K562 (cell line): Measurements from ENCODE around the gene CCDC47. TPM values are rescaled to one million over a fixed set of nuclear protein-coding genes. Genes with fewer than 3 reads are reported as not detected.

Experiments
- ATAC-seq: fragments of 200-7000 bp; cut with Tn5 transposase; 3 replicates; pipeline ENCODE4 v1.9.1; 2020; ENCODE audit warnings: moderate library complexity
- BruUV-seq: library from RNA; stranded (reverse); fragments of 400-500 nt; replicated peaks from 2 replicates; lab custom pipeline; 2021; lab: Mats Ljungman, UMichigan
- CTCF ChIA-PET: fragments of 300-600 bp; formaldehyde crosslinking; extraction: SDS; loops from one replicate; lab custom pipeline; 2021; ENCODE audit warnings: low intra/inter-chr PET ratio; lab: Yijun Ruan, JAX
- POLR2A ChIA-PET: fragments of 300-600, 350-650 bp; sonication (Branson Sonifier 250); formaldehyde crosslinking; extraction: SDS; loops from one replicate; lab custom pipeline; 2021; ENCODE audit warnings: antibody characterized with exemption, inconsistent platforms; lab: Yijun Ruan, JAX
- DNase-seq, 4 experiments: peaks; one replicate each; pipeline versions ENCODE4 v3.0.0 to v3.0.0-alpha.2; 2011 to 2018; ENCODE audit warnings: low spot score in 3 of 4, mixed read lengths in 3 of 4; ENCODE audit errors: extremely low read depth in 1 of 4
- FAIRE-seq: peaks from 2 replicates; lab custom pipeline; 2011; peaks lifted over from hg19 to GRCh38; lab: Jason Lieb, UNC
- H2AFZ ChIP-seq: 2 replicates; pipeline ENCODE4 v1.6.0; 2011; ENCODE audit warnings: low read depth, low read length, control low read depth, inconsistent platforms
- H3K27ac ChIP-seq: fragments of 200-600 bp; 3 replicates; pipeline ENCODE4 v1.8.0; 2011; ENCODE audit warnings: low read depth, mild to moderate bottlenecking, control low read depth, inconsistent platforms, low read length, moderate library complexity, mixed read lengths; ENCODE audit errors: extremely low read depth
- H3K27me3 ChIP-seq, 2 experiments: fragments of 300-600 bp in 1 of 2; 2 replicates in 1 of 2; 3 replicates in 1 of 2; pipeline versions ENCODE4 v1.6.0 to v1.8.0; 2011; ENCODE audit warnings: inconsistent platforms in 2 of 2, low read length in 2 of 2, mild to moderate bottlenecking in 1 of 2, mixed read lengths in 1 of 2, moderate library complexity in 1 of 2; ENCODE audit not compliant: control insufficient read depth in 2 of 2, insufficient read depth in 2 of 2
- H3K36me3 ChIP-seq: fragments of 300-600 bp; 3 replicates; pipeline ENCODE4 v1.8.0; 2011; ENCODE audit warnings: mild to moderate bottlenecking, low read length, inconsistent platforms; ENCODE audit not compliant: control insufficient read depth, insufficient read depth
- H3K4me1 ChIP-seq, 2 experiments: fragments of 200-600 bp in 1 of 2; replicated peaks in 1 of 2; 2 replicates in 1 of 2; 3 replicates in 1 of 2; pipeline versions ENCODE4 v1.5.1 to v1.8.0; 2011; ENCODE audit warnings: inconsistent platforms in 2 of 2, low read length in 2 of 2, mild to moderate bottlenecking in 1 of 2, mixed read lengths in 1 of 2, moderate library complexity in 1 of 2; ENCODE audit not compliant: control insufficient read depth in 2 of 2, insufficient read depth in 2 of 2
- H3K4me2 ChIP-seq: 2 replicates; pipeline ENCODE4 v1.6.1; 2011; ENCODE audit warnings: low read length, control low read depth, inconsistent platforms, mixed read lengths; ENCODE audit not compliant: insufficient read depth
- H3K4me3 ChIP-seq: fragments of 200-600 bp; sonication (generic), shearing (Covaris generic); 2 replicates; pipeline ENCODE4 v1.5.1; 2016; ENCODE audit warnings: control low read depth, inconsistent platforms
- H3K79me2 ChIP-seq: fragments of 200-600 bp; 3 replicates; pipeline ENCODE4 v1.8.0; 2011; ENCODE audit warnings: low read length, inconsistent platforms; ENCODE audit not compliant: control insufficient read depth, insufficient read depth
- H3K9ac ChIP-seq, 2 experiments: 2 replicates each; pipeline versions ENCODE4 v1.6.0 to v1.6.1; 2011; ENCODE audit warnings: low read depth in 2 of 2, low read length in 2 of 2, control low read depth in 1 of 2, inconsistent platforms in 1 of 2, mild to moderate bottlenecking in 1 of 2, mixed read lengths in 1 of 2; ENCODE audit not compliant: insufficient read depth in 1 of 2
- H3K9me1 ChIP-seq: one replicate; pipeline ENCODE4 v1.6.0; 2011; ENCODE audit warnings: inconsistent platforms, mild to moderate bottlenecking, low read length, moderate library complexity; ENCODE audit not compliant: control insufficient read depth, insufficient read depth
- H3K9me3 ChIP-seq: replicated peaks from 2 replicates; pipeline ENCODE4 v1.5.1; 2011; ENCODE audit warnings: low read depth, low read length, inconsistent platforms; ENCODE audit not compliant: control insufficient read depth, insufficient read depth
- H4K20me1 ChIP-seq: replicated peaks from 2 replicates; pipeline ENCODE4 v1.6.1; 2011; ENCODE audit warnings: low read length, inconsistent platforms, mixed read lengths; ENCODE audit not compliant: control insufficient read depth, insufficient read depth
- HEY1 ChIP-seq: fragments of 250-450 bp; sonication (Bioruptor Pico); IDR thresholded peaks from 2 replicates; pipeline ENCODE4 v1.5.0; 2020; ENCODE audit warnings: mild to moderate bottlenecking, moderate library complexity, borderline replicate concordance
- JUNB ChIP-seq: fragments of 450-650 bp; formaldehyde crosslinking; conservative IDR thresholded peaks from 2 replicates; pipeline ENCODE4 v1.4.0; 2020; ENCODE audit warnings: mild to moderate bottlenecking
- LCOR ChIP-seq: sonication (generic); formaldehyde crosslinking; IDR thresholded peaks from 2 replicates; pipeline ENCODE4 v1.8.0; 2022; ENCODE audit warnings: mild to moderate bottlenecking, missing genetic modification reagents
- MCM2 ChIP-seq: fragments of 450-650 bp; IDR thresholded peaks from 2 replicates; pipeline ENCODE4 v1.6.1; 2017; ENCODE audit warnings: low read depth, mild to moderate bottlenecking
- NFE2 ChIP-seq: IDR thresholded peaks from 2 replicates; pipeline ENCODE4 v1.6.1; 2014; ENCODE audit warnings: antibody characterized with exemption, low read depth
- NFIX ChIP-seq: fragments of 250-450 bp; sonication (Bioruptor Pico); IDR thresholded peaks from 2 replicates; pipeline ENCODE4 v1.4.0; 2020; ENCODE audit warnings: low read depth, mild to moderate bottlenecking, moderate library complexity
- PURB ChIP-seq: sonication (generic); formaldehyde crosslinking; IDR thresholded peaks from 2 replicates; pipeline ENCODE4 v1.9.0; 2021; ENCODE audit warnings: low read depth, mild to moderate bottlenecking, missing genetic modification reagents
- SAFB2 ChIP-seq: fragments of 200-400 bp; formaldehyde crosslinking; IDR thresholded peaks from 2 replicates; pipeline ENCODE4 v1.6.1; 2018; ENCODE audit warnings: borderline replicate concordance, low read length, low read depth, moderate library complexity; ENCODE audit not compliant: severe bottlenecking
- SAP30 ChIP-seq: fragments of 200-600 bp; sonication (generic); IDR thresholded peaks from 2 replicates; pipeline ENCODE4 v1.6.1; 2012; ENCODE audit warnings: borderline replicate concordance, low read depth, mild to moderate bottlenecking, moderate library complexity, low read length, control low read depth, inconsistent platforms; ENCODE audit not compliant: insufficient read depth, poor library complexity, severe bottlenecking
- SRSF3 ChIP-seq: fragments of 200-400 bp; formaldehyde crosslinking; IDR thresholded peaks from 2 replicates; pipeline ENCODE4 v1.6.1; 2016; ENCODE audit warnings: mild to moderate bottlenecking, low read length, moderate library complexity; ENCODE audit not compliant: insufficient read depth
- ZNF408 ChIP-seq: fragments of 250-450 bp; sonication (Bioruptor Pico); IDR thresholded peaks from 2 replicates; pipeline ENCODE4 v1.4.0; 2020; ENCODE audit warnings: low read depth, mild to moderate bottlenecking, moderate library complexity
- WGBS: fragments of 100-300 bp; shearing (Covaris generic); methylation state at CpG from one replicate; pipeline ENCODE4 v1.1.6; 2016; ENCODE audit warnings: low coverage, mixed read lengths; ENCODE audit not compliant: insufficient coverage; ENCODE audit errors: missing lambda C conversion rate; 5-methylcytosine and 5-hydroxymethylcytosine counted together
- in situ Hi-C: fragments of 300-500 bp; cut with MboI; formaldehyde crosslinking; loops from 4 replicates; pipeline ENCODE4 v1.15.0; 2018; ENCODE audit warnings: inconsistent platforms, mixed read lengths
- intact Hi-C: fragments of 100-400 bp; cut with micrococcal nuclease; formaldehyde crosslinking; loops from 2 replicates; pipeline ENCODE4 v1.14.2; 2022
- polyA plus RNA-seq, 8 experiments: library from polyadenylated mRNA; depleted of rRNA in 4 of 8; stranded (reverse) in 5 of 8; unstranded in 3 of 8; fragments of >200 nt; fragmentation: Nextera tagmentation in 2 of 8; fragmentation: Illumina TruSeq in 1 of 8; extraction: Ambion mirVana in 2 of 8; extraction: Trizol in 1 of 8; gene quantifications; 2 replicates each; pipeline versions ENCODE4 v1.2.1 to v1.2.3, GENCODE V29; 2011 to 2014; ENCODE audit warnings: inconsistent platforms in 1 of 8, missing spikeins in 1 of 8
- total RNA-seq, 7 experiments: library from RNA; depleted of rRNA in 6 of 7; stranded (reverse); fragments of >200 nt in 6 of 7; fragmentation: Illumina TruSeq in 2 of 7; extraction: Trizol in 2 of 7; gene quantifications; 2 replicates each; pipeline versions ENCODE4 v1.2.1 to v1.2.3, GENCODE V29; 2011 to 2021; ENCODE audit warnings: low replicate concordance in 1 of 7

The CCDC47 gene
- total and polyA plus RNA-seq, 9 of the 15 experiments (the other 6 are each of a cell fraction or from before 2014, with no cell fraction given) = 15.5 to 162 (median 122) TPM

GRCh38 chr17:63768433-63768832 is 5.0 kb downstream of the CCDC47 start:
- Histone ChIP-seq H3K36me3 (peaks cover 70% of the 10 kb centered on the region), H3K9me1 (no peaks in the 10 kb centered on the region), H3K4me1 (peaks cover 9 to 15% of the 10 kb centered on the region in 2 experiments), H3K9ac (0 out of 4 replicates have a peak overlapping the region, but pooled peaks of 1 of the 2 experiments have one; percentile 37), H2AFZ (no peak overlapping the region), H3K4me2 (no peak overlapping the region), H3K79me2 (peaks cover 94% of the 10 kb centered on the region), H3K9me3 (no peaks in the 10 kb centered on the region), H3K27me3 (no peaks in the 10 kb centered on the region), H4K20me1 (no peaks in the 10 kb centered on the region), H3K4me3 (no peak overlapping the region), H3K27ac (no peak overlapping the region)
- no peak for ATAC-seq
- no peak for TF ChIP-seq MCM2
- TF ChIP-seq ZNF408 (CRISPR knock-in tag) = no peak
- no peak for TF ChIP-seq SAP30
- TF ChIP-seq LCOR (CRISPR knock-in tag) = no peak
- no peak for TF ChIP-seq JUNB
- TF ChIP-seq PURB = no peak
- ChIA-PET POLR2A (interaction anchor here (0.6 to 1.1 kb wide), 5 partner anchors 11 to 74 kb away, joined by 3 to 6 read pairs (median 3); no protein-coding TSS in a partner anchor), CTCF (no interaction called here)
- DNase-seq = no peak
- WGBS = 87% methylated on average over 7 of the region's 7 CpGs
- in situ Hi-C loops = no loop called here
- intact Hi-C loops = no loop called here
- no TSS peak for BruUV-seq
- FAIRE-seq = no peak

DNA sequence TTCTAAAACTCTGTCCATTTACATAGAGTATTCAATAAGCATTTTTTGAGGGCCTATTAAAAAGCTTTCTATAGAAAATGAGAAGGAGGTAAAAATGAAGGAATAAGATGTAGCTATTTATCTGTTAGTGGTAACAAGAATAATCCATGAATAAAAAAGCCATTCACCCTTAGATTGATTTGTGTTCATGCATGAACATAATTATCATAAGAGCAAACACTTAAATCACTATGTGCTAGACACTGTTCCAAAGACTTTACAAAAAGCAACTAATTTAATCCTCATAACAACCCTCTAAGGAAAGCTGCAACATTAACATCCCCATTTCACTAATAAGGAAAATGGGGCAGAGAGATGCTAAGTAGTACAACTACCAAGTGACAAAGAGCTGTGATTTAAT is 6.6 kb downstream of the CCDC47 start:
- no peak overlapping the region for H3K9ac ChIP-seq
- peaks cover 84% of the 10 kb centered on the region for H3K79me2 ChIP-seq
- FAIRE-seq = no peak
- no peak overlapping the region for H2AFZ ChIP-seq
- intact Hi-C loops (no loop called here), in situ Hi-C loops (no loop called here)
- POLR2A ChIA-PET = interaction anchor here (0.6 to 1.2 kb wide), 5 partner anchors 10 to 244 kb away, joined by 3 to 5 read pairs (median 4); no protein-coding TSS in a partner anchor
- no peak for DNase-seq
- no peaks in the 10 kb centered on the region for H3K9me3 ChIP-seq
- BruUV-seq = no TSS peak
- no peak overlapping the region for H3K27ac ChIP-seq
- peaks cover 9 to 15% of the 10 kb centered on the region in 2 experiments; a peak in 4 of 5 replicates for H3K4me1 ChIP-seq
- ATAC-seq = no peak
- H3K9me1 ChIP-seq = no peaks in the 10 kb centered on the region
- CTCF ChIA-PET = no interaction called here
- no peak overlapping the region for H3K4me3 ChIP-seq
- peaks cover 87% of the 10 kb centered on the region for H3K36me3 ChIP-seq
- no peaks in the 10 kb centered on the region for H3K27me3 ChIP-seq
- TF ChIP-seq HEY1 = no peak
- no peak for TF ChIP-seq NFE2
- no peak for TF ChIP-seq SRSF3
- TF ChIP-seq NFIX (CRISPR knock-in tag) = no peak
- no peak for TF ChIP-seq SAFB2
- no peak overlapping the region for H3K4me2 ChIP-seq
- H4K20me1 ChIP-seq = no peaks in the 10 kb centered on the region
